MM.1S (cell line): ENCODE data around the gene SPOCK1.

Experiments
- DNase-seq: peaks from one replicate; pipeline ENCODE4 v3.0.0-alpha.2; 2015
- H2AFZ ChIP-seq: fragments of 300-600 bp; sonication (generic); 2 replicates; pipeline ENCODE4 v1.6.0; 2016; ENCODE audit warnings: antibody characterized with exemption, low read length
- H3F3A ChIP-seq: fragments of 300-600 bp; sonication (generic); 2 replicates; pipeline ENCODE4 v1.6.1; 2016; ENCODE audit warnings: mild to moderate bottlenecking, antibody characterized with exemption, low read length, moderate library complexity, mixed read lengths; ENCODE audit not compliant: insufficient read depth
- H3K27ac ChIP-seq: fragments of 300-600 bp; sonication (generic); 2 replicates; pipeline ENCODE4 v1.5.1; 2016; ENCODE audit warnings: mild to moderate bottlenecking, low read length
- H3K27me3 ChIP-seq: fragments of 300-600 bp; sonication (generic); replicated peaks from 2 replicates; pipeline ENCODE4 v1.6.0; 2016; ENCODE audit warnings: low read length; ENCODE audit not compliant: insufficient read depth
- H3K36me3 ChIP-seq: fragments of 300-600 bp; sonication (generic); replicated peaks from 2 replicates; pipeline ENCODE4 v1.6.1; 2016; ENCODE audit warnings: mild to moderate bottlenecking, low read length, mixed read lengths; ENCODE audit not compliant: insufficient read depth
- H3K4me1 ChIP-seq: fragments of 300-600 bp; sonication (generic); 2 replicates; pipeline ENCODE4 v1.6.1; 2016; ENCODE audit warnings: low read length, mixed read lengths
- H3K4me2 ChIP-seq: fragments of 300-600 bp; sonication (generic); 2 replicates; pipeline ENCODE4 v1.6.0; 2016; ENCODE audit warnings: low read depth, low read length
- H3K4me3 ChIP-seq: fragments of 300-600 bp; sonication (generic); 2 replicates; pipeline ENCODE4 v1.5.1; 2016; ENCODE audit warnings: low read length, mixed read lengths
- H3K79me2 ChIP-seq: fragments of 300-600 bp; sonication (generic); 2 replicates; pipeline ENCODE4 v1.6.1; 2016; ENCODE audit warnings: mixed run types, low read length, mixed read lengths
- H3K9ac ChIP-seq: fragments of 300-600 bp; sonication (generic); 2 replicates; pipeline ENCODE4 v1.6.1; 2016; ENCODE audit warnings: low read length, mixed read lengths
- H3K9me2 ChIP-seq: fragments of 300-600 bp; sonication (generic); replicated peaks from 2 replicates; pipeline ENCODE4 v1.6.1; 2016; ENCODE audit warnings: mild to moderate bottlenecking, low read length, mixed read lengths; ENCODE audit not compliant: insufficient read depth
- H3K9me3 ChIP-seq: fragments of 300-600 bp; sonication (generic); replicated peaks from 2 replicates; pipeline ENCODE4 v1.6.1; 2016; ENCODE audit warnings: mild to moderate bottlenecking, low read length, mixed read lengths; ENCODE audit not compliant: insufficient read depth
- H4K20me1 ChIP-seq: fragments of 300-600 bp; sonication (generic); 2 replicates; pipeline ENCODE4 v1.6.1; 2016; ENCODE audit warnings: mild to moderate bottlenecking, low read length, moderate library complexity, mixed read lengths; ENCODE audit not compliant: insufficient read depth
- CTCF ChIP-seq: fragments of 300-600 bp; sonication (generic); IDR thresholded peaks from 2 replicates; pipeline ENCODE4 v1.5.1; 2016; ENCODE audit warnings: antibody characterized with exemption, low read length, mixed read lengths
- EZH2 ChIP-seq: fragments of 300-600 bp; sonication (generic); optimal IDR thresholded peaks from 2 replicates; pipeline ENCODE3; 2017; ENCODE audit warnings: low read depth, mild to moderate bottlenecking, antibody characterized with exemption, low read length, mixed read lengths
- EZH2phosphoT487 ChIP-seq: fragments of 300-600 bp; sonication (generic); IDR thresholded peaks from 2 replicates; pipeline ENCODE4 v1.6.1; 2018; ENCODE audit warnings: antibody characterized with exemption, low read length

The SPOCK1 gene

GRCh38 chr5:137488974-137489373 lies 10.2 kb downstream of the SPOCK1 start:
- no peaks in the 10 kb centered on the region for H3F3A ChIP-seq
- H3K9me2 ChIP-seq: no peaks in the 10 kb centered on the region
- no peak for DNase-seq
- no peak overlapping the region for H3K9ac ChIP-seq
- H3K36me3 ChIP-seq: no peaks in the 10 kb centered on the region
- H4K20me1 ChIP-seq: no peaks in the 10 kb centered on the region
- no peaks in the 10 kb centered on the region for H3K79me2 ChIP-seq
- no peaks in the 10 kb centered on the region for H3K9me3 ChIP-seq
- no peaks in the 10 kb centered on the region for H3K4me1 ChIP-seq
- no peak overlapping the region for H2AFZ ChIP-seq
- H3K4me2 ChIP-seq: no peak overlapping the region
- TF ChIP-seq CTCF (no peak), EZH2phosphoT487 (no peak), EZH2 (no peak)
- H3K4me3 ChIP-seq: no peak overlapping the region
- no peaks in the 10 kb centered on the region for H3K27me3 ChIP-seq
- no peak overlapping the region for H3K27ac ChIP-seq

GRCh38 chr5:137488516-137488915 lies 10.6 kb downstream of the SPOCK1 start:
- Histone ChIP-seq H3K4me3 (no peak overlapping the region), H3K27me3 (no peaks in the 10 kb centered on the region), H3K4me1 (no peaks in the 10 kb centered on the region), H3K36me3 (no peaks in the 10 kb centered on the region), H3K79me2 (no peaks in the 10 kb centered on the region), H3K9me3 (no peaks in the 10 kb centered on the region), H4K20me1 (no peaks in the 10 kb centered on the region), H3K9ac (no peak overlapping the region), H2AFZ (no peak overlapping the region), H3K27ac (no peak overlapping the region), H3F3A (no peaks in the 10 kb centered on the region), H3K9me2 (no peaks in the 10 kb centered on the region), H3K4me2 (no peak overlapping the region)
- DNase-seq: no peak
- no peak for TF ChIP-seq CTCF
- no peak for TF ChIP-seq EZH2phosphoT487
- no peak for TF ChIP-seq EZH2

GRCh38 chr5:137487600-137487999 lies 11.5 kb downstream of the SPOCK1 start:
- H4K20me1 ChIP-seq: no peaks in the 10 kb centered on the region
- no peak overlapping the region for H3K4me3 ChIP-seq
- no peak overlapping the region for H3K9ac ChIP-seq
- no peaks in the 10 kb centered on the region for H3K9me2 ChIP-seq
- no peak for DNase-seq
- no peaks in the 10 kb centered on the region for H3F3A ChIP-seq
- H3K27me3 ChIP-seq: no peaks in the 10 kb centered on the region
- no peak overlapping the region for H2AFZ ChIP-seq
- TF ChIP-seq EZH2 (no peak), CTCF (no peak), EZH2phosphoT487 (no peak)
- no peaks in the 10 kb centered on the region for H3K9me3 ChIP-seq
- no peaks in the 10 kb centered on the region for H3K4me1 ChIP-seq
- no peaks in the 10 kb centered on the region for H3K79me2 ChIP-seq
- H3K27ac ChIP-seq: no peak overlapping the region
- no peaks in the 10 kb centered on the region for H3K36me3 ChIP-seq
- no peak overlapping the region for H3K4me2 ChIP-seq

- no peaks in the 10 kb centered on the region for H4K20me1 ChIP-seq
- DNase-seq: no peak
- no peaks in the 10 kb centered on the region for H3K79me2 ChIP-seq
- H3F3A ChIP-seq: no peaks in the 10 kb centered on the region
- no peaks in the 10 kb centered on the region for H3K36me3 ChIP-seq
- no peaks in the 10 kb centered on the region for H3K9me3 ChIP-seq
- no peak overlapping the region for H3K4me3 ChIP-seq
- no peak overlapping the region for H3K4me2 ChIP-seq
- H3K9me2 ChIP-seq: no peaks in the 10 kb centered on the region
- TF ChIP-seq CTCF (no peak), EZH2phosphoT487 (no peak), EZH2 (no peak)
- H3K27ac ChIP-seq: no peak overlapping the region
- H3K4me1 ChIP-seq: no peaks in the 10 kb centered on the region
- no peak overlapping the region for H3K9ac ChIP-seq
- no peaks in the 10 kb centered on the region for H3K27me3 ChIP-seq
- no peak overlapping the region for H2AFZ ChIP-seq
Observed at GRCh38 chr5:137486707-137487106, 12.4 kb downstream of the SPOCK1 start.
